Measurements from ENCODE around the gene DNM2. TPM values are rescaled to one million over a fixed set of nuclear protein-coding genes. Genes with fewer than 3 reads are reported as not detected.
A peak's percentile ranks its signal among the peaks of the same experiment; 100 is the strongest.

Gene DNM2
- total RNA-seq, 1 experiment from 2014 or later: 125 TPM

DNA sequence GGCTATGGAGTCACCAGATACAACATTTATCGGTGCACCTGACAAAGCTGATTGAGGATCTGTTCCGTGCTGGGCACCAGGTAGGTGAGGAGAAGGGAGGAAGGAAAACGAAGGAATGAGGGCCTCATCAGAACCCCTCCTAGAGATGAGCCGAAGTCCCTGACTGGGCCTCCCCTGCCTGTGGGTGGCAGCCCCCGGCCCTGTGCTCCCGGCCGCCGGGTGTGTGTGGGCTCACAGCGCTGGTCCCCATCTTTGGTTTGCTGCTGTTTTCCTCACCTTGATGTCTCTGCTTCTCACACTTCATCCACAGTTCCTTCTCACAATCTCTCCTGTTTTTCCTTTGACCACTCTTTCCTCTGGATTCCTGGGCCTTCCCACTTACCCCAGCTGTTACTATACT, 85.4 kb downstream of the DNM2 start:
- no peaks in the 10 kb centered on the region for H3K27me3 ChIP-seq (ENCODE audit: control insufficient read depth, insufficient read depth, low read length)
- no peak overlapping the region for H3K27ac ChIP-seq (ENCODE audit: low read length)
- BruUV-seq (replicated peaks): no TSS peak
- in situ Hi-C loops (cut with HindIII; ENCODE audit: low pct_unique_long_range_greater_than_20kb, low sequenced_read_pairs): no loop called here
- no peak overlapping the region for H3K4me3 ChIP-seq (ENCODE audit: low read depth in 2 of 2, low read length in 2 of 2)
- no peaks in the 10 kb centered on the region for H3K4me1 ChIP-seq (ENCODE audit: control insufficient read depth, insufficient read depth, low read length)
- ChIA-PET CTCF (no interaction called here), POLR2A (no interaction called here)
- H3K36me3 ChIP-seq (ENCODE audit: control insufficient read depth, insufficient read depth, low read length): no peaks in the 10 kb centered on the region
- DNase-seq (ENCODE audit: low read depth, low spot score): no peak
- no peak for ATAC-seq
- no peaks in the 10 kb centered on the region for H3K9me3 ChIP-seq (ENCODE audit: control insufficient read depth, insufficient read depth, low read depth, low read length)
- intact Hi-C loops (cut with micrococcal nuclease; ENCODE audit: unreplicated experiment): no loop called here
- no peak for TF ChIP-seq POLR2AphosphoS5 (IDR thresholded peaks at IDR 0.05; ENCODE audit: low read depth, low read length)
- no peak for TF ChIP-seq SIN3A (IDR thresholded peaks at IDR 0.05; ENCODE audit: borderline replicate concordance, insufficient read depth, low read depth, low read length)
- no peak for TF ChIP-seq TCF7L2 (IDR thresholded peaks at IDR 0.05; ENCODE audit: low read depth, low read length)
- no peak for TF ChIP-seq REST (IDR thresholded peaks at IDR 0.05; ENCODE audit: insufficient read depth in 1 of 2, low read depth in 2 of 2, low read length in 1 of 2)
- TF ChIP-seq, protein P1, sequence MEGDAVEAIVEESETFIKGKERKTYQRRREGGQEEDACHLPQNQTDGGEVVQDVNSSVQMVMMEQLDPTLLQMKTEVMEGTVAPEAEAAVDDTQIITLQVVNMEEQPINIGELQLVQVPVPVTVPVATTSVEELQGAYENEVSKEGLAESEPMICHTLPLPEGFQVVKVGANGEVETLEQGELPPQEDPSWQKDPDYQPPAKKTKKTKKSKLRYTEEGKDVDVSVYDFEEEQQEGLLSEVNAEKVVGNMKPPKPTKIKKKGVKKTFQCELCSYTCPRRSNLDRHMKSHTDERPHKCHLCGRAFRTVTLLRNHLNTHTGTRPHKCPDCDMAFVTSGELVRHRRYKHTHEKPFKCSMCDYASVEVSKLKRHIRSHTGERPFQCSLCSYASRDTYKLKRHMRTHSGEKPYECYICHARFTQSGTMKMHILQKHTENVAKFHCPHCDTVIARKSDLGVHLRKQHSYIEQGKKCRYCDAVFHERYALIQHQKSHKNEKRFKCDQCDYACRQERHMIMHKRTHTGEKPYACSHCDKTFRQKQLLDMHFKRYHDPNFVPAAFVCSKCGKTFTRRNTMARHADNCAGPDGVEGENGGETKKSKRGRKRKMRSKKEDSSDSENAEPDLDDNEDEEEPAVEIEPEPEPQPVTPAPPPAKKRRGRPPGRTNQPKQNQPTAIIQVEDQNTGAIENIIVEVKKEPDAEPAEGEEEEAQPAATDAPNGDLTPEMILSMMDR (IDR thresholded peaks at IDR 0.05): no peak

- intact Hi-C loops (cut with micrococcal nuclease; ENCODE audit: unreplicated experiment): no loop called here
- CTCF ChIA-PET: no interaction called here
Measured at GRCh38 chr19:10805065-10805757, 87.3 kb downstream of the DNM2 start.

More at GRCh38 chr19:10805065-10805757, 87.3 kb downstream of the DNM2 start:
- no peaks in the 10 kb centered on the region for H3K27me3 ChIP-seq (ENCODE audit: control insufficient read depth, insufficient read depth, low read length)
- H3K4me3 ChIP-seq (ENCODE audit: low read depth in 2 of 2, low read length in 2 of 2): no peak overlapping the region
- ATAC-seq (no peak), DNase-seq (ENCODE audit: low read depth, low spot score) (no peak)
- in situ Hi-C loops (cut with HindIII; ENCODE audit: low pct_unique_long_range_greater_than_20kb, low sequenced_read_pairs): no loop called here
- H3K4me1 ChIP-seq (ENCODE audit: control insufficient read depth, insufficient read depth, low read length): no peaks in the 10 kb centered on the region
- no peaks in the 10 kb centered on the region for H3K9me3 ChIP-seq (ENCODE audit: control insufficient read depth, insufficient read depth, low read depth, low read length)
- TSS peak; percentile 61 for BruUV-seq (replicated peaks)
- no peak overlapping the region for H3K27ac ChIP-seq (ENCODE audit: low read length)
- no peak for TF ChIP-seq TCF7L2 (IDR thresholded peaks at IDR 0.05; ENCODE audit: low read depth, low read length)
- TF ChIP-seq SIN3A (IDR thresholded peaks at IDR 0.05; ENCODE audit: borderline replicate concordance, insufficient read depth, low read depth, low read length): no peak
- TF ChIP-seq REST (IDR thresholded peaks at IDR 0.05; ENCODE audit: insufficient read depth in 1 of 2, low read depth in 2 of 2, low read length in 1 of 2): no peak
- no peak for TF ChIP-seq POLR2AphosphoS5 (IDR thresholded peaks at IDR 0.05; ENCODE audit: low read depth, low read length)
- POLR2A ChIA-PET: no interaction called here
- no peaks in the 10 kb centered on the region for H3K36me3 ChIP-seq (ENCODE audit: control insufficient read depth, insufficient read depth, low read length)
